Hepatocyte (in vitro differentiated cells): ENCODE data around the gene ITPRIPL2.

Source experiments
- CTCF ChIP-seq: fragments of 200-600 bp; sonication (generic); IDR thresholded peaks from 2 replicates; pipeline ENCODE4 v1.5.1; 2016; ENCODE audit warnings: antibody characterized with exemption, mild to moderate bottlenecking; ENCODE audit not compliant: poor library complexity
- EZH2phosphoT487 ChIP-seq: fragments of 200-600 bp; sonication (generic); IDR thresholded peaks from one replicate; pipeline ENCODE4 v1.6.1; 2018; ENCODE audit warnings: antibody characterized with exemption, mild to moderate bottlenecking, low read depth, moderate library complexity; ENCODE audit not compliant: unreplicated experiment, severe bottlenecking

GRCh38 chr16:19094542-19095365 lies 19.0 kb upstream of the ITPRIPL2 start:
- TF ChIP-seq EZH2phosphoT487 (no peak), CTCF (peak; percentile 2)
